Measurements from ENCODE around the gene ANKRD31.
A peak's percentile ranks its signal among the peaks of the same experiment; 100 is the strongest.
"Not testable (repeated sequence)": the region's sequence is repeated elsewhere in the genome, so short reads cannot be mapped to it uniquely, and the experiment has no call there.

ANKRD31 gene

GRCh38 chr5:75236322-75237316, at the start of gene ANKRD31:
TSS of gene ANKRD31 (minus strand) at chr5:75236878. CDS start at chr5:75236686, 192 bp downstream.
- DNase-seq (ENCODE audit: low read depth in 2 of 2): peak; percentile 77

DNA sequence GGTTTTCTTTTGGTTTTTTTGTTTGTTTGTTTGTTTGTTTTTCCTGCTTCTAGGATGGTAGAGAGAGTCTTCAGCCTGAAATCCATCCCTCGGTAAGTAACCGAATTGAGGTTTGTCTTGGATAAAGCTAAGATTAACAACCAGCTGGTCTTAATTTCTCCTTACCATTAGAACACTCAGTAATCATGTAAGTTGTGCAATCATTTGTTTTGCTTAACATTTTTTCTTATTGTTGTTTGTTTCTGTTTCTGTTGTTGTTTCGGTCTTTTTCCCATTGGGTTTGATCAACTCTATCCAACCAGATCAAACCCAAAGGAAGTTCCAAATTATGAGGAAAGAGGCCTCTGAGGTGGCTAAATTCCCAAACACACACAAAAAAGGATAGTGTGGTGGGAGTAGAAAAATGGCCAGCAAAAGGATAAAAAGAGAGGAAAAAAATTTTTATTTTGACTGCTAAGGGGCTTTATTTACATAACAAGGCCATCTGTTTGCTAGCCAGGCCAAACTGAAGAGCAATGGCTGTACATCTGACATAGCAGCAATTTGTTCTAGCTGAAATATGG, 49.6 kb upstream of the ANKRD31 start:
- no peak for DNase-seq (ENCODE audit: low read depth in 2 of 2)

- no peak for DNase-seq (ENCODE audit: low read depth in 2 of 2)
Measured at GRCh38 chr5:75282581-75282980, 45.9 kb upstream of the ANKRD31 start.

DNA sequence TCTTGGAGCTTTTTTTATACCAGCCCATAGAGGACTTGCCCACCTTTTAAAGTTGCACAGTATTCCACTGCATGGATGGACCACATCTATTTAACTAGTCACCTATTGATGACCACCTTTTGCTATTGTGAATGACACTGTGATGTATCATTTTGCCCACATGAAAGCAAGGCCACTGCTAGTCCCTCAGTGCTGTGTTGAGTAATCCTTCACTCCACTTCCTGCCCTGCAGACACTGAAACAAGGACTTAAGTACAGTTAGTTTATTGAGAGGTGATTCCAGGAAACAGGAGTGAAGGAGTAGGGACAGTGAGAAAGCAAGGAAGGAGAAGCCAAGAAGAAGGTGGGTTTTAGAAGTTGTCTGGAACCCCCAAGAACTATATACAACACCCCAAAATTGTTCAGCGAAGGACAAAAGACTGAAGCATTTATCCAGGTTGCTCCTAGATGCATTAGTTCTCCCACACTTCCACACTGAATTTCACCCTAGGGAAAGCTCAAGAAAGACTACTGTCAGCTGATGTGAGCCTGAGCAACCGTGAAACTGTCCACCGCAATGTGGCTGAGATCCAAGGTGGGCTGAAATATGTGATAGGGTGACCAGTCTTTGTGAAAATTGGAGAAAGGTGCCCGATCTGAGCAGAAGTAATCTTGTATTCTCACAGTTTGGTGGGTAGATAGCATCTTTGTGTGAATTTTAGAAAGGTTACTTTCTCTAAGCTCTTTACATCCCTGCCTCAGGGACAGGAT, 45.2 kb upstream of the ANKRD31 start:
- DNase-seq (ENCODE audit: low read depth in 2 of 2): no peak

- DNase-seq (ENCODE audit: low read depth in 2 of 2): no peak
Measured at GRCh38 chr5:75279321-75279720, 42.6 kb upstream of the ANKRD31 start.

GRCh38 chr5:75277463-75277862, 40.8 kb upstream of the ANKRD31 start:
- DNase-seq (ENCODE audit: low read depth in 2 of 2): no peak

DNA sequence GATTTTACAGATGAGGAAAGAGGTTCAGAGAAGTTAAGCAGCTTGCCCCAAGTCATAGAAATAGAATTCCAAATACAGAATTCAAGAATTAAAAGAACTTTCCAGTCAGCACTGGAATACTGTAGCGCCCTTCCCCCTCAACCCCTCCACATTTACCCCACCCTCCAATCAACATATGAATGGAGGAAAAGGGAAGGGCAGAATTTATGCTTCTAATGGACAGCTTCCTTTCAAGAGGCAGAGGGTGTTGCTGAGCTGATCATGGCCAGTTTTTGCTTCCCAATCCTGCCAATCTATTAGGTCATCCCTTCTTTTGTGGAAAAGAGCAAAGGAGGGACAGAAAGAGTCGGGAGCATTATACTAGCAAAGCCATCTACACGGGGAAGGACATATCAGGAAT, 39.1 kb upstream of the ANKRD31 start:
- DNase-seq (ENCODE audit: low read depth in 2 of 2): no peak

DNA sequence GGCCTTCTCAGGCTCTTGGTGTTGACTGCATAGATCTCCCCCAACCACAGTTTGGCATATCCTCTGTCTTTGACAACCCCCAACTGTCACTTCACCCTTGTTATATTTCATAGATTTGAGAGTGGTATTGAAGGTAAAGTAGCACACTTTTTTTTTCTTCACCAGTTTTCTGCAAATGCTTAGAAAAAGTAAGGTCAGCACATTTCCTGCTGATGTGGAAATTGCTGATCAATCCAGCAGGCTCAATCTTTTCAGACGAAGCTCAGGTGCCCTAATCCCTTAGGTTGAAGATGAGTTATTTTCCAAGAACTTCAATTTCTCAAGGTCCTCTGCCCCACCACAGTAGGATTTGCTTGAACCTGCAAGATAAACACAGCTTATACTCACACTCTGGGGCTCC, 38.5 kb upstream of the ANKRD31 start:
- DNase-seq (ENCODE audit: low read depth in 2 of 2): no peak

- no peak for DNase-seq (ENCODE audit: low read depth in 2 of 2)
Measured at GRCh38 chr5:75274486-75274885, 37.8 kb upstream of the ANKRD31 start.

GRCh38 chr5:75270605-75271004, 33.9 kb upstream of the ANKRD31 start:
- DNase-seq (ENCODE audit: low read depth in 2 of 2): not testable (repeated sequence)

DNA sequence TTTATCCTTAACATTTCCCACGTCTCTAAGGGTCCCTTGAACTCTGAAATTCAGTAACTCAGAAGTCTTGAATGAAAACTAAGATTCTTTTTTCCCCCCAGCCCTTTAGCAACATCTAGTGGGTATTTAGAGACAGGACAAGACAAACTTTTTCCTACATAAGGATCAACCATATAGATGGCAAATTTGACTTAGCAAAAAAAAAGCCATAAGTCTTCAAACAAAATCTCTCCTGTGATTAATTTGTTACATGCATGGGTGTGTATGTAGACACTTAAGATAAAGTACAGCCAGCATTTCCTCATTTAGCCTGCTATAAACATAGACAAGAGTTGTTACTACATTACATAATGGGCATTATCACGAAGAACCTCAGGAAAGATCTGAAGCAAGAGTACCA, 29.1 kb upstream of the ANKRD31 start:
- DNase-seq (ENCODE audit: low read depth in 2 of 2): no peak

DNA sequence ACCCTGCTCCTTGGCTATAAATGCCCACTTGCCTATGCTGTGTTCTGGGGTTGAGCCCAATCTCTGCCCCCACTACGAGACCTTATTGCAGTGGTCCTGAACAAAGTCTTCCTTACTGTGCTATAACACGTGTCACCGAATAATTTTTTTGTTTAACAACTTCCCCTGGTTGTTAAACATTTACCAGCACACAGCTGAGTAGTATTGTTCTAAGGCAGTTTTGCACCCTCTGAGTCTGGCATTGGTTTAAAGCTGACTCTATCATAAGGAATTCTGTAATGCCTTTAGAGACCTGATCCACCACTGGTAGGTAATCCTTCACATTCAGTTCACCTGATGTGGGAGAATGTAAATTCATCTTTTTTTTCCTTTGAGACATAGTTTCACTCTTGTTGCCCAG, 25.6 kb upstream of the ANKRD31 start:
- DNase-seq (ENCODE audit: low read depth in 2 of 2): no peak

DNA sequence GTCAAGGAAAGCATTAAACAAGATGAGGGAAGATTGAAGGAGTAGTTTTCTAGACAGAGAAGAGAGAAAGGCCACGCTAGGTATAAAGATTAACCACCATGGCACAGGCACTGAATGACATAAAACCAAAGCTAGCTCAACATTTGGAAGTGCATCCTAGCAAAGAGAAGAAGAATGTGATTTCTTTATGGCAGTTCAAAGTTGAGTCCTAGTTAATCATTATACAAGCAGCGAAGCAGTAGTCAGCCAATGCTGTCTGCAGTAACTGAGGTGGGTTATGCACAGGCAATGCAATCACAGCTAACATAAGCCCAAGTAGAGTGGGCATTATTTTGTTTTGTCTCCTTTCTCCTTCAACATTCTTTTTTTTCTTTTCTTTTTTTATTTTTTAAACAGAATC, 24.0 kb upstream of the ANKRD31 start:
- no peak for DNase-seq (ENCODE audit: low read depth in 2 of 2)

DNA sequence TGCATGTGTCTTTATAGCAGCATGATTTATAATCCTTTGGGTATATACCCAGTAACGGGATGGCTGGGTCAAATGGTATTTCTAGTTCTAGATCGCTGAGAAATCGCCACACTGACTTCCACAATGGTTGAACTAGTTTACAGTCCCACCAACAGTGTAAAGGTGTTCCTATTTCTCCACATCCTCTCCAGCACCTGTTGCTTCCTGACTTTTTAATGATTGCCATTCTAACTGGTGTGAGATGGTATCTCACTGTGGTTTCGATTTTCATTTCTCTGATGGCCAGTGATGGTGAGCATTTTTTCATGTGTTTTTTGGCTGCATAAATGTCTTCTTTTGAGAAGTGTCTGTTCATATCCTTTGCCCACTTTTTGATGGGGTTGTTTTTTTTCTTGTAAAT, 13.8 kb upstream of the ANKRD31 start:
- DNase-seq (ENCODE audit: low read depth in 2 of 2): not testable (repeated sequence)

GRCh38 chr5:75245023-75245422, 8.3 kb upstream of the ANKRD31 start:
- no peak for DNase-seq (ENCODE audit: low read depth in 2 of 2)

DNA sequence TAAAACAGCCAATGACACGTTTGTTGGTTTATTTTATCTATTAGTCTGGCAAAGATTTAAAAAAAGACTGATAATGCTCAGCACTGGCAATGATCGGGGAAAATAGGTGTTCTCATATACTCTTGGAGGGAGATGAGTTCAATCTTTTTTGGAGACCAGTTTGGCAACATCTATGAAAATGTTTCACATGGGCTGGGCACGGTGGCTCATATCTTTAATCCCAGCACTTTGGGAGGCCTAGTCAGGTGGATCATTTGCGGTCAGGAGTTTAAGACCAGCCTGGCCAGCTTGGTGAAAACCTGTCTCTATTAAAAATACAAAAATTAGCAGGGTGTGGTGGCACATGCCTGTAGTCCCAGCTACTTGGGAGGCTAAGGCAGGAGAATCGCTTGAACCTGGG, 6.8 kb upstream of the ANKRD31 start:
- no peak for DNase-seq (ENCODE audit: low read depth in 2 of 2)

DNA sequence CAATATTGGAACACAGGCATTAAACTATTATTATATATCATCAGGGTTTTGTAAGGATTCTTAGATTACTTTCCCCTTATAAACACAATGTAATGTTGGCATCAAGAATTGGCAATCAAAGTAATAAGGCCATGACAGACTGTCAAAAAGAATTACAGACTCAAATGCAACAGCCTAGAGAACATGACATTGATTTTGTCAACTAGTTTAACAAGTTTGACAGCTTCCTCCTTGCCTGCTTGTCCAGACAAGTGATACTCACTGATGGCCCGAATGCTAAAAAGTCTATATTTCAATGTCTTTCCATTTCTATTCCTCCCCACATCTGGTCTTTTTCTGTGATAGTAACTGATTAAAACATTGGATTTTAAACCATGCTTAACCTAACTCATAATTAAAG, 6.4 kb upstream of the ANKRD31 start:
- DNase-seq (ENCODE audit: low read depth in 2 of 2): no peak

DNA sequence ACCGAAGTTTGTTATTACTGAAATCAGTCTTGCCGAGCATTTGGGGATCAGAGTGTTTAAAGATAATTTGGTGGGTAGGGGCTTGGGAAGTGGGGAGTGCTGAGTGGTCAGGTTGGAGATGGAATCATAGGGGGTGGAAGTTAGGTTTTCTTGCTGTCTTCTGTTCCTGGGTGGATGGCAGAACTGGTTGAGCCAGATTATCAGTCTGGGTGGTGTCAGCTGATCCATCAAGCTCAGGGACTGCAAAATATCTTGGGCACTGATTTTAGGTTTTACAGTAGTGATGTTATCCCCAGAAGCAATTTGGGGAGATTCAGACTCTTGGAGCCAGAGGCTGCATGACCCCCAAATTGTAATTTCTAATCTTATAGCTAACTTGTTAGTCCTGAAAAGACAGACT, 5.4 kb upstream of the ANKRD31 start:
- no peak for DNase-seq (ENCODE audit: low read depth in 2 of 2)

DNA sequence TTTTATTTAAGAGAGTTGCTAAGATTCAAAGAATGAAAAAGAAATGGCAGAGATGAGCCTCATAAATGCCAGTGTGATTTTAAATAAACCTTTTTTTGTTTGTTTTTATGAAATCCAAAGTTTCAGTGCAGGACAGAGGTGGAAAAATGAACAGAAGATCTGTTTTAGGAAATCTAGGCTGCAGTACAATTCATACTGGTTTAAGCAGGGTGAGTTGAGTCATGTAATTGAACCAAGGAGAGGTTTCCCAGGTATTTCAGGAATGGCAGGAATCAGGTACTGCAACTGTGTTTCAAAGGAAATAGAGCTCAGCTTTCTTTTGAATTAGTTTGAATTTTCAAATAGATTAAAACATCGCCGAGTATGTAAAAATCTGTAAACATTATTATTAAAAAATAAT, 3.0 kb upstream of the ANKRD31 start:
- DNase-seq (ENCODE audit: low read depth in 2 of 2): no peak

DNA sequence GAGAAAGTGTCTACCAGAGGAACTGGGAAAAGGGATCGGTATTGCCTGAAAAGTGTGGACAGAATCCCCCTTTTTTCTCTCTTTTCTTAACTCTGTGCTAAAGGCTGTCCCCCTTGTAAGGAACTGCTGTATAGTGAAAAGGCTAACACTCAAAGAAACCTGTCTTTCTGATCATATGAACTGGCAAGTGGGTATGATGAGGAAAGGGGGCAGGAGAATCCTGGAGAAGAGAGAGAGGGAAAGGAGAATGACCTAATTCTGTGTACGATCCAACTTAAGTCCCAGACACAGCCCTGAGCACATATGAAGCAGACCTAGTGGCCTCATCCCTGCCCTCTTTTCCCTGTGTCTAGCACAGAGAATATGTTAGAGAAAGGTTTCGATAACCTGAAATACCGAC, 967 bp downstream of the ANKRD31 start:
- DNase-seq (ENCODE audit: low read depth in 2 of 2): no peak

- no peak for DNase-seq (ENCODE audit: low read depth in 2 of 2)
Measured at GRCh38 chr5:75234251-75234650, 2.4 kb downstream of the ANKRD31 start.

DNA sequence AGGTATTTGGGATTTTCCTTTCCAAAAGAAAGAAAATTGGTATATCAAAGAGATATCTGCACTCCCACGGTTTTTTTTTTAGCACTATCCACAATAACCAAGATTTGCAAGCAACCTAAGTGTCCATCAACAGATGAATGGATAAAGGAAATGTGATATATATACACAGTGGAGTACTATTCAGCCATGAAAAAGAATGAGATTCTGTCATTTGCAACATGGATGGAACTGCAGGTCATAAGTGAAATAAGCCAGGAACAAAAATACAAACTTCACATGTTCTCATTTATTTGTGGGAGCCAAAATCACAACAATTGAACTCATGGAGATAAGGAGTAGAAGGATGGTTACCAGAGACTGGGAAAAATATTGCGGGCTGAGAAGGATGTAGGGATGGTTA, 9.8 kb downstream of the ANKRD31 start:
- DNase-seq (ENCODE audit: low read depth in 2 of 2): no peak

DNA sequence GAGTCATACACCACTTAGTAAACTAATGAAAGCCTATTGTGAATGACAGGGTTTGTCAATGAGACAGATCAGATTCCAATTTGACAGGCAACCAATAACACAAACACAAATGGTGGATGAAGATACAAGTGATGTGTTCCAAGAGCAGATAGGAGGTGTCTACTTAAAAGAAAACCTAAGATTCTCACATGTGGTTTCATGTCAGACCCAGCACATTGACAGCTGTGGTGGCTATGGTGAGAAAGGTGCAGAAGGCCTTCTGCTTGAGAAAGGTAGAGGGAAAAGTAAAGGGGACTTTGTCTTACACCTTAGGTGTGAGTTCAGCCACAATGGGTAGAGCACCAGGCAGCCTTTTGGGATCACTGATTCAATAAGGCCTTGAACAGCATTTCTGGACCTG, 11.2 kb downstream of the ANKRD31 start:
- no peak for DNase-seq (ENCODE audit: low read depth in 2 of 2)
